ENCODE results near the gene MGARP.
A peak's percentile ranks its signal among the peaks of the same experiment; 100 is the strongest.

MGARP gene

GRCh38 chr4:139253713-139254112 lies 26.3 kb downstream of the MGARP start:
- POLR2A ChIA-PET: interaction anchor here (0.8 to 1.1 kb wide), 2 partner anchors 10 to 42 kb away, joined by 3 to 4 read pairs; no protein-coding TSS in a partner anchor
- no peak for TF ChIP-seq CTCF (IDR thresholded peaks at IDR 0.05; ENCODE audit: insufficient read depth, low read length, missing control alignments)
- no peak for DNase-seq (ENCODE audit: low read depth, low spot score)
- CTCF ChIA-PET: interaction anchor here (2.3 kb wide), 1 partner anchor 41 kb away, joined by 6 read pairs; no protein-coding TSS in a partner anchor
- no peak overlapping the region for H3K4me3 ChIP-seq (ENCODE audit: low read depth, low read length)

- H3K4me3 ChIP-seq (ENCODE audit: low read depth, low read length): no peak overlapping the region
- POLR2A ChIA-PET: no interaction called here
- no peak for DNase-seq (ENCODE audit: low read depth, low spot score)
- CTCF ChIA-PET: interaction anchor here (1.0 to 2.3 kb wide), 2 partner anchors 21 to 42 kb away, joined by 4 to 6 read pairs; no protein-coding TSS in a partner anchor
- no peak for TF ChIP-seq CTCF (IDR thresholded peaks at IDR 0.05; ENCODE audit: insufficient read depth, low read length, missing control alignments)
Measured at GRCh38 chr4:139253046-139253445, 27.0 kb downstream of the MGARP start.

GRCh38 chr4:139247700-139248238 lies 32.3 kb downstream of the MGARP start:
- no peak for TF ChIP-seq CTCF (IDR thresholded peaks at IDR 0.05; ENCODE audit: insufficient read depth, low read length, missing control alignments)
- CTCF ChIA-PET: interaction anchor here (1.1 to 2.0 kb wide), 2 partner anchors 13 to 48 kb away, joined by 3 to 12 read pairs; no protein-coding TSS in a partner anchor
- POLR2A ChIA-PET: no interaction called here
- DNase-seq (ENCODE audit: low read depth, low spot score): peak; percentile 7
- no peak overlapping the region for H3K4me3 ChIP-seq (ENCODE audit: low read depth, low read length)

GRCh38 chr4:139247241-139247640 lies 32.8 kb downstream of the MGARP start:
- CTCF ChIA-PET: interaction anchor here (1.1 to 2.0 kb wide), 3 partner anchors 10 to 49 kb away, joined by 3 to 12 read pairs (median 6); no protein-coding TSS in a partner anchor
- POLR2A ChIA-PET: no interaction called here
- TF ChIP-seq CTCF (IDR thresholded peaks at IDR 0.05; ENCODE audit: insufficient read depth, low read length, missing control alignments): no peak
- H3K4me3 ChIP-seq (ENCODE audit: low read depth, low read length): no peak overlapping the region
- DNase-seq (ENCODE audit: low read depth, low spot score): no peak

- ChIA-PET POLR2A (interaction anchor here (0.6 to 0.9 kb wide), 2 partner anchors 69 to 270 kb away, joined by 3 to 4 read pairs; partner anchors contain the start of gene ELF2), CTCF (interaction anchor here (0.7 to 1.8 kb wide), 3 partner anchors 9 to 22 kb away, joined by 3 to 6 read pairs (median 4); no protein-coding TSS in a partner anchor)
- H3K4me3 ChIP-seq (ENCODE audit: low read depth, low read length): no peak overlapping the region
- TF ChIP-seq CTCF (IDR thresholded peaks at IDR 0.05; ENCODE audit: insufficient read depth, low read length, missing control alignments): no peak
- no peak for DNase-seq (ENCODE audit: low read depth, low spot score)
Measured at GRCh38 chr4:139246166-139246565, 33.9 kb downstream of the MGARP start.

- H3K4me3 ChIP-seq (ENCODE audit: low read depth, low read length): no peak overlapping the region
- CTCF ChIA-PET: interaction anchor here (0.9 to 1.8 kb wide), 2 partner anchors 9 to 11 kb away, joined by 3 to 6 read pairs; no protein-coding TSS in a partner anchor
- POLR2A ChIA-PET: interaction anchor here (0.9 kb wide), 1 partner anchor 69 kb away, joined by 3 read pairs; the partner anchor contains the start of gene ELF2
- TF ChIP-seq CTCF (IDR thresholded peaks at IDR 0.05; ENCODE audit: insufficient read depth, low read length, missing control alignments): no peak
- DNase-seq (ENCODE audit: low read depth, low spot score): no peak
Measured at GRCh38 chr4:139245590-139245989, 34.4 kb downstream of the MGARP start.

Measured in AG04449 (cell line).